Muscle of leg (tissue), 11 donors: ENCODE results near the gene PPP1R3E. TPM values are rescaled to one million over a fixed set of nuclear protein-coding genes. Genes with fewer than 3 reads are reported as not detected.
"Not testable (repeated sequence)": the region's sequence is repeated elsewhere in the genome, so short reads cannot be mapped to it uniquely, and the experiment has no call there.

ENCODE experiments used
- DNase-seq: peaks from one replicate; pipeline ENCODE4 v3.0.0; 2013
- H3K27ac ChIP-seq: one replicate; pipeline ENCODE4 v1.5.1; 2013; ENCODE audit warnings: mild to moderate bottlenecking, low read length, control low read depth
- H3K27me3 ChIP-seq: one replicate; pipeline ENCODE4 v1.6.1; 2013; ENCODE audit warnings: low read length; ENCODE audit not compliant: control insufficient read depth, insufficient read depth
- H3K36me3 ChIP-seq: one replicate; pipeline ENCODE4 v1.6.1; 2013; ENCODE audit warnings: low read length; ENCODE audit not compliant: control insufficient read depth, insufficient read depth
- H3K4me1 ChIP-seq: one replicate; pipeline ENCODE4 v1.6.1; 2013; ENCODE audit warnings: low read length; ENCODE audit not compliant: control insufficient read depth, insufficient read depth
- H3K4me3 ChIP-seq: one replicate; pipeline ENCODE4 v1.5.1; 2013; ENCODE audit warnings: low read length, control low read depth
- H3K9me3 ChIP-seq: replicated peaks from 2 replicates; pipeline ENCODE4 v1.6.1; 2013; ENCODE audit warnings: low read depth, low read length; ENCODE audit not compliant: control insufficient read depth
- WGBS: methylation state at CpG from one replicate; pipeline ENCODE4 v1.1.5; 2013; ENCODE audit warnings: missing lambda C conversion rate; ENCODE audit not compliant: insufficient coverage; 5-methylcytosine and 5-hydroxymethylcytosine counted together
- polyA plus RNA-seq, 8 donors: library from polyadenylated mRNA; unstranded; fragments of 120-200 nt; gene quantifications; one replicate each; pipeline versions ENCODE4 v1.2.1 to v1.2.3, GENCODE V29; 2013; ENCODE audit warnings: inconsistent platforms in 1 of 8, low replicate concordance in 1 of 8; ENCODE audit not compliant: insufficient read length in 8 of 8, insufficient read depth in 1 of 8
- total RNA-seq: library from RNA; stranded (reverse); fragments of 120-200 nt; gene quantifications from one replicate; pipeline ENCODE4 v1.2.4, GENCODE V29; 2013

Gene PPP1R3E
- total and polyA plus RNA-seq, 9 donors: 7.5 to 19.2 (median 12.0) TPM

GRCh38 chr14:23344481-23344880 is 41.8 kb upstream of the PPP1R3E start:
- Histone ChIP-seq H3K4me1 (no peaks in the 10 kb centered on the region), H3K9me3 (no peaks in the 10 kb centered on the region), H3K27me3 (no peaks in the 10 kb centered on the region), H3K4me3 (no peak overlapping the region), H3K36me3 (peaks cover 15% of the 10 kb centered on the region), H3K27ac (no peak overlapping the region)
- WGBS: 48% methylated on average over 2 of the region's 3 CpGs
- no peak for DNase-seq

- WGBS: no CpG with 5 or more reads among the region's 1 CpG
- no peak overlapping the region for H3K4me3 ChIP-seq
- H3K9me3 ChIP-seq: peaks cover 3% of the 10 kb centered on the region
- DNase-seq: no peak
- H3K36me3 ChIP-seq: no peaks in the 10 kb centered on the region
- no peaks in the 10 kb centered on the region for H3K4me1 ChIP-seq
- no peak overlapping the region for H3K27ac ChIP-seq
- no peaks in the 10 kb centered on the region for H3K27me3 ChIP-seq
These were observed 37.0 kb upstream of the PPP1R3E start for GRCh38 chr14:23339506-23340268.

GRCh38 chr14:23335623-23336022 is 33.0 kb upstream of the PPP1R3E start:
- no CpG with 5 or more reads among the region's 5 CpGs for WGBS
- Histone ChIP-seq H3K36me3 (no peaks in the 10 kb centered on the region), H3K27ac (no peak overlapping the region), H3K9me3 (peaks cover 3% of the 10 kb centered on the region), H3K4me1 (no peaks in the 10 kb centered on the region), H3K4me3 (no peak overlapping the region), H3K27me3 (peaks cover 2% of the 10 kb centered on the region)
- no peak for DNase-seq

- H3K4me3 ChIP-seq: no peak overlapping the region
- no peak overlapping the region for H3K27ac ChIP-seq
- no peaks in the 10 kb centered on the region for H3K9me3 ChIP-seq
- H3K27me3 ChIP-seq: no peaks in the 10 kb centered on the region
- H3K4me1 ChIP-seq: peaks cover 6% of the 10 kb centered on the region
- peak; percentile 88 for DNase-seq
- WGBS: 42% methylated on average over 2 of the region's 4 CpGs
- peaks cover 25% of the 10 kb centered on the region for H3K36me3 ChIP-seq
These were observed 25.5 kb upstream of the PPP1R3E start for GRCh38 chr14:23327947-23328744.

- Histone ChIP-seq H3K36me3 (peaks cover 32% of the 10 kb centered on the region), H3K4me1 (peaks cover 15% of the 10 kb centered on the region), H3K4me3 (no peak overlapping the region), H3K27ac (no peak overlapping the region), H3K27me3 (no peaks in the 10 kb centered on the region), H3K9me3 (no peaks in the 10 kb centered on the region)
- 71% methylated on average over 8 of the region's 13 CpGs for WGBS
- no peak for DNase-seq
These were observed 24.1 kb upstream of the PPP1R3E start for GRCh38 chr14:23326491-23327332.

- Histone ChIP-seq H3K36me3 (peaks cover 32% of the 10 kb centered on the region), H3K4me1 (peaks cover 15% of the 10 kb centered on the region)
- WGBS: no CpG with 5 or more reads among the region's 5 CpGs
- not testable (repeated sequence) for H3K9me3 ChIP-seq, DNase-seq, H3K27me3 ChIP-seq, H3K4me3 ChIP-seq, H3K27ac ChIP-seq
These were observed 23.1 kb upstream of the PPP1R3E start for GRCh38 chr14:23325746-23326145.

GRCh38 chr14:23324993-23325392 is 22.3 kb upstream of the PPP1R3E start:
- Histone ChIP-seq H3K4me1 (peaks cover 21% of the 10 kb centered on the region), H3K4me3 (no peak overlapping the region), H3K27ac (no peak overlapping the region), H3K36me3 (peaks cover 32% of the 10 kb centered on the region), H3K9me3 (no peaks in the 10 kb centered on the region), H3K27me3 (no peaks in the 10 kb centered on the region)
- 92% methylated on average over 3 of the region's 7 CpGs for WGBS
- no peak for DNase-seq

GRCh38 chr14:23324455-23324846 is 21.8 kb upstream of the PPP1R3E start:
- no peaks in the 10 kb centered on the region for H3K9me3 ChIP-seq
- peaks cover 32% of the 10 kb centered on the region for H3K36me3 ChIP-seq
- WGBS: 57% methylated on average over 1 of the region's 2 CpGs
- DNase-seq: no peak
- peaks cover 21% of the 10 kb centered on the region for H3K4me1 ChIP-seq
- no peak overlapping the region for H3K27ac ChIP-seq
- no peak overlapping the region for H3K4me3 ChIP-seq
- no peaks in the 10 kb centered on the region for H3K27me3 ChIP-seq

GRCh38 chr14:23323838-23324454 is 21.3 kb upstream of the PPP1R3E start:
- H3K36me3 ChIP-seq: peaks cover 32% of the 10 kb centered on the region
- WGBS: 91% methylated on average over 13 of the region's 18 CpGs
- no peaks in the 10 kb centered on the region for H3K9me3 ChIP-seq
- no peak overlapping the region for H3K4me3 ChIP-seq
- no peak overlapping the region for H3K27ac ChIP-seq
- no peaks in the 10 kb centered on the region for H3K27me3 ChIP-seq
- H3K4me1 ChIP-seq: peaks cover 21% of the 10 kb centered on the region
- DNase-seq: no peak
